ENCODE measurements around the gene LRRTM4.

DNA sequence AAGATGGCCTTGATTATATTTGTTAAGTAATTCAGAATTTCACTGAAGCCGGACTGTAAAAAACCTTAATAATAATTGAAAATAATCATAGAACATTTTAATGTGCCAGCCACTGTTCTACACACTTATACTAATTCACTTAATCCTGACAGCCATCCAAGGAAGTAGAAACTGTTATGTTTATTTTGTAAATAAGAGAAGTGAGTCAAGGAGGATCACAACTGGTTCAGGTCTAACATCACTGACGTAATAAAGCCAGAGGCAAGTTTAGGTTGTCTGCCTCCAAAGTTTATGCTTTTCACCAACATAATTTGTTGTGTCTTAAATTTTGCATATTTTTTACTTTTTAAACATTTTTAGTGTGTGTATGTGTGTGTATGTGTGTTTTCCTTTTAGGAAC is 436.1 kb downstream of the LRRTM4 start:
- TF ChIP-seq, protein P1, sequence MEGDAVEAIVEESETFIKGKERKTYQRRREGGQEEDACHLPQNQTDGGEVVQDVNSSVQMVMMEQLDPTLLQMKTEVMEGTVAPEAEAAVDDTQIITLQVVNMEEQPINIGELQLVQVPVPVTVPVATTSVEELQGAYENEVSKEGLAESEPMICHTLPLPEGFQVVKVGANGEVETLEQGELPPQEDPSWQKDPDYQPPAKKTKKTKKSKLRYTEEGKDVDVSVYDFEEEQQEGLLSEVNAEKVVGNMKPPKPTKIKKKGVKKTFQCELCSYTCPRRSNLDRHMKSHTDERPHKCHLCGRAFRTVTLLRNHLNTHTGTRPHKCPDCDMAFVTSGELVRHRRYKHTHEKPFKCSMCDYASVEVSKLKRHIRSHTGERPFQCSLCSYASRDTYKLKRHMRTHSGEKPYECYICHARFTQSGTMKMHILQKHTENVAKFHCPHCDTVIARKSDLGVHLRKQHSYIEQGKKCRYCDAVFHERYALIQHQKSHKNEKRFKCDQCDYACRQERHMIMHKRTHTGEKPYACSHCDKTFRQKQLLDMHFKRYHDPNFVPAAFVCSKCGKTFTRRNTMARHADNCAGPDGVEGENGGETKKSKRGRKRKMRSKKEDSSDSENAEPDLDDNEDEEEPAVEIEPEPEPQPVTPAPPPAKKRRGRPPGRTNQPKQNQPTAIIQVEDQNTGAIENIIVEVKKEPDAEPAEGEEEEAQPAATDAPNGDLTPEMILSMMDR (IDR thresholded peaks at IDR 0.05) = no peak
- no peak for TF ChIP-seq POLR2A (IDR thresholded peaks at IDR 0.05)

Data from esophagus squamous epithelium (tissue), 4 donors.